ENCODE measurements around the gene TRPV2. TPM values are rescaled to one million over a fixed set of nuclear protein-coding genes. Genes with fewer than 3 reads are reported as not detected.

Gene TRPV2, protein sequence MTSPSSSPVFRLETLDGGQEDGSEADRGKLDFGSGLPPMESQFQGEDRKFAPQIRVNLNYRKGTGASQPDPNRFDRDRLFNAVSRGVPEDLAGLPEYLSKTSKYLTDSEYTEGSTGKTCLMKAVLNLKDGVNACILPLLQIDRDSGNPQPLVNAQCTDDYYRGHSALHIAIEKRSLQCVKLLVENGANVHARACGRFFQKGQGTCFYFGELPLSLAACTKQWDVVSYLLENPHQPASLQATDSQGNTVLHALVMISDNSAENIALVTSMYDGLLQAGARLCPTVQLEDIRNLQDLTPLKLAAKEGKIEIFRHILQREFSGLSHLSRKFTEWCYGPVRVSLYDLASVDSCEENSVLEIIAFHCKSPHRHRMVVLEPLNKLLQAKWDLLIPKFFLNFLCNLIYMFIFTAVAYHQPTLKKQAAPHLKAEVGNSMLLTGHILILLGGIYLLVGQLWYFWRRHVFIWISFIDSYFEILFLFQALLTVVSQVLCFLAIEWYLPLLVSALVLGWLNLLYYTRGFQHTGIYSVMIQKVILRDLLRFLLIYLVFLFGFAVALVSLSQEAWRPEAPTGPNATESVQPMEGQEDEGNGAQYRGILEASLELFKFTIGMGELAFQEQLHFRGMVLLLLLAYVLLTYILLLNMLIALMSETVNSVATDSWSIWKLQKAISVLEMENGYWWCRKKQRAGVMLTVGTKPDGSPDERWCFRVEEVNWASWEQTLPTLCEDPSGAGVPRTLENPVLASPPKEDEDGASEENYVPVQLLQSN
- total RNA-seq (10 to 100 TPM; 60.0 to 67.3 TPM), polyA plus RNA-seq (134 TPM)

GRCh38 chr17:16415031-16415924, at the start of gene TRPV2:
TRPV2 (plus strand) TSS chr17:16415571; CDS start chr17:16417669, 2,098 bp downstream.
- Histone ChIP-seq H3K36me3 (ENCODE audit: insufficient read depth, low read length) (peaks cover 19% of the 10 kb centered on the region), H3K27ac (ENCODE audit: low read depth, low read length) (peak within 1 kb of the TSS; percentile 95), H3K4me3 (ENCODE audit: low read length) (peak within 1 kb of the TSS; percentile 96), H3K9me3 (ENCODE audit: low read length) (no peaks in the 10 kb centered on the region), H3K4me1 (ENCODE audit: insufficient read depth, low read length) (peaks cover 50% of the 10 kb centered on the region), H3K27me3 (ENCODE audit: insufficient read depth, low read length, poor library complexity, severe bottlenecking) (no peaks in the 10 kb centered on the region)
- ChIA-PET POLR2A (interaction anchor here (0.5 to 3.3 kb wide), 6 partner anchors 13 to 59 kb away, joined by 3 to 24 read pairs (median 12); partner anchors contain the start of gene UBB), CTCF (interaction anchor here (0.8 to 5.5 kb wide), 25 partner anchors 8 to 165 kb away, joined by 3 to 52 read pairs (median 4); partner anchors contain the start of genes CENPV and UBB)
- Mint-ChIP-seq H3K27me3 (peaks cover 0 to 1% of the 10 kb centered on the region in 2 donors), H3K27ac (peak within 1 kb of the TSS; percentile 95 to 100 (median 99)), H3K36me3 (peaks cover 8 to 38% (median 11%) of the 10 kb centered on the region in 3 donors), H3K4me1 (peaks cover 44 to 54% (median 52%) of the 10 kb centered on the region in 3 donors), H3K4me3 (peak within 1 kb of the TSS; percentile 90 to 100 (median 99)), H3K9me3 (no peaks in the 10 kb centered on the region)
- peak; percentile 30 to 71 (median 50) for DNase-seq

DNA sequence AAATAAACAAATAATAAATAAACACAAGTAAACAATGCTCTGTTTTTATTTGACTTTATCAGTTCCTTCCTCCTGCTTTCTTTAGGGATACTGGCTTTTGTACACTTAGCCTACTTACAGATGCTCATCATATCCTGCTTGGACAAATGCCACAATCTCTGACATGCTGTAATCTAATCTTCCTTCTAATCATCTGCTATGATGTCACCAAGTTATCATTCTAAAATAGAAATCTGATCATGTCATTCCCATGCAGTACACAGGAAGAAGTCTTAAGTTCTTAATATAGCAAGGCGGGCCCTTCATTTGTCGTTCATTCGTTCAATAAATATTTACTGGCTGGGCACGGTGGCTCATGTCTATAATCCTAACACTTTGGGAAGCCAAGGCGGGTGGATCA, 43.6 kb upstream of the TRPV2 start:
- no peak overlapping the region for H3K4me3 Mint-ChIP-seq
- H3K36me3 ChIP-seq (ENCODE audit: insufficient read depth, low read length): no peaks in the 10 kb centered on the region
- H3K27ac Mint-ChIP-seq: no peak overlapping the region
- no peaks in the 10 kb centered on the region for H3K36me3 Mint-ChIP-seq
- ChIA-PET CTCF (interaction anchor here (1.1 kb wide), 1 partner anchor 44 kb away, joined by 3 read pairs; the partner anchor contains the start of gene TRPV2), POLR2A (no interaction called here)
- no peak for DNase-seq
- H3K27me3 ChIP-seq (ENCODE audit: insufficient read depth, low read length, poor library complexity, severe bottlenecking): no peaks in the 10 kb centered on the region
- no peaks in the 10 kb centered on the region for H3K4me1 Mint-ChIP-seq
- no peaks in the 10 kb centered on the region for H3K9me3 ChIP-seq (ENCODE audit: low read length)
- no peak overlapping the region for H3K4me3 ChIP-seq (ENCODE audit: low read length)
- peaks cover 0 to 2% of the 10 kb centered on the region in 2 donors for H3K27me3 Mint-ChIP-seq
- no peak overlapping the region for H3K27ac ChIP-seq (ENCODE audit: low read depth, low read length)
- no peaks in the 10 kb centered on the region for H3K9me3 Mint-ChIP-seq
- no peaks in the 10 kb centered on the region for H3K4me1 ChIP-seq (ENCODE audit: insufficient read depth, low read length)

DNA sequence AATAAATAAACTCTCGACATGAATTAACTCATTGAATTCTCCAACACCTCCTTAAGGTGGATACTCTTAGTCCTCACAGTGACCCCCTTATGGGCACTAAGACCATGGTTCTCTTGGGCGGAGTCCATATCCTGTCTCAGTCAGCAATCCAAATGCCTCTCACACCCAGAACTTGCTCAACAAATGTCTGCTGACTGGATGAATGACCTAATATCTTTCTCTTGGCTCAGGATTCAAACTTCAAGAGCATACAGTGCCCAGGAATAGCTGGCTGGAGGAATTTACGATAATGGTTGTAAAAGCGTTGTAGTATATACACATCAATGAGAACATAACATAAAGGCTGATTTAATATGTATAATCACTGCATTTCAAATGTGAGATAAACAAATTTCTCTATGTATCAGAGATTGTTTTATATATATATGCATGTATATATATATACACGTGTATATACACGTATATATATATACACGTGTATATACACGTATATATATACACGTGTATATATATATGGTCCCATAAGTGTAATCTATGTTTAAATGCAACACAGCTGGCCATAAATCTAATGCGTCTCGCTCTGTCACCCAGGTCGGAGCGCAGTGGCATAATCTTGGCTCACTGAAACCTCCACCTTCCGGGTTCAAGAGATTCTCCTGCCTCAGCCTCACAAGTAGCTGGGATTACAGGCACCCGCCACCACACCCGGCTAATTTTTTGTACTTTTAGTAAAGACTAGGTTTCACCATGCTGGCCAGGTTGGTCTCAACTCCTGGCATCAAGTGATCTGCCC, 41.0 kb upstream of the TRPV2 start:
- H3K4me1 Mint-ChIP-seq: no peaks in the 10 kb centered on the region
- no peak for DNase-seq
- no peaks in the 10 kb centered on the region for H3K9me3 ChIP-seq (ENCODE audit: low read length)
- ChIA-PET CTCF (interaction anchor here (0.9 to 5.1 kb wide), 3 partner anchors 10 to 32 kb away, joined by 3 to 22 read pairs (median 8); no protein-coding TSS in a partner anchor), POLR2A (no interaction called here)
- H3K4me1 ChIP-seq (ENCODE audit: insufficient read depth, low read length): no peaks in the 10 kb centered on the region
- H3K27ac ChIP-seq (ENCODE audit: low read depth, low read length): no peak overlapping the region
- no peak overlapping the region for H3K4me3 ChIP-seq (ENCODE audit: low read length)
- H3K27me3 Mint-ChIP-seq: peaks cover 0 to 2% of the 10 kb centered on the region in 2 donors
- no peaks in the 10 kb centered on the region for H3K36me3 ChIP-seq (ENCODE audit: insufficient read depth, low read length)
- H3K9me3 Mint-ChIP-seq: no peaks in the 10 kb centered on the region
- H3K27me3 ChIP-seq (ENCODE audit: insufficient read depth, low read length, poor library complexity, severe bottlenecking): no peaks in the 10 kb centered on the region
- no peak overlapping the region for H3K4me3 Mint-ChIP-seq
- H3K27ac Mint-ChIP-seq: no peak overlapping the region
- H3K36me3 Mint-ChIP-seq: no peaks in the 10 kb centered on the region

DNA sequence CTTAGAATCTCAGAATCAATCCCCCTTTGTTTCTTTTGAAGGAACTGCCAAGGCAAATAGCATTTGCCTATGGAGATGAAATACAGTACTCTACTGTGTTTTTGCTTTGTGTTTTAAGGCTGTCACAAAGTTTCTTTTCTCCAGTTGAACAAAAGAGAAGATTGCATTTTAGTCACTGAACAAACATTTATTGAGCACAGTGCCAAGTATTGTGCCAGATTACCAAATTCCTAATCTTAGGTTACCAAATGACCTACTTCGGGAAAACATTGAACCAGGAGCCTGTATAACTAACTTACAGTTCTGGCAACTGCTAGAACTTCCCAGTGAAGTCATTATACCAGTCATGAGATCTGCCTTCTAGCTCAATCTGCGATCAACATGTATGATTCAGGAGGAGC, 37.4 kb upstream of the TRPV2 start:
- H3K27me3 Mint-ChIP-seq: peaks cover 0 to 9% of the 10 kb centered on the region in 2 donors
- no peak overlapping the region for H3K4me3 ChIP-seq (ENCODE audit: low read length)
- ChIA-PET CTCF (interaction anchor here (1.8 to 5.1 kb wide), 2 partner anchors 14 to 50 kb away, joined by 4 to 22 read pairs; no protein-coding TSS in a partner anchor), POLR2A (no interaction called here)
- H3K27ac ChIP-seq (ENCODE audit: low read depth, low read length): no peak overlapping the region
- H3K36me3 Mint-ChIP-seq: peaks cover 3 to 23% (median 8%) of the 10 kb centered on the region in 3 donors
- DNase-seq: no peak
- H3K4me1 Mint-ChIP-seq: peaks cover 18 to 27% (median 26%) of the 10 kb centered on the region in 3 donors
- no peaks in the 10 kb centered on the region for H3K9me3 ChIP-seq (ENCODE audit: low read length)
- peaks cover 0 to 5% (median 0%) of the 10 kb centered on the region in 5 donors for H3K9me3 Mint-ChIP-seq
- peak overlapping the region in 1 of 8 donors; percentile 49 for H3K27ac Mint-ChIP-seq
- peaks cover 6% of the 10 kb centered on the region for H3K36me3 ChIP-seq (ENCODE audit: insufficient read depth, low read length)
- peak overlapping the region in 1 of 7 donors; percentile 60 for H3K4me3 Mint-ChIP-seq
- no peaks in the 10 kb centered on the region for H3K27me3 ChIP-seq (ENCODE audit: insufficient read depth, low read length, poor library complexity, severe bottlenecking)
- H3K4me1 ChIP-seq (ENCODE audit: insufficient read depth, low read length): peaks cover 13% of the 10 kb centered on the region

- Histone ChIP-seq H3K4me1 (ENCODE audit: insufficient read depth, low read length) (peaks cover 14% of the 10 kb centered on the region), H3K27ac (ENCODE audit: low read depth, low read length) (no peak overlapping the region), H3K9me3 (ENCODE audit: low read length) (no peaks in the 10 kb centered on the region), H3K4me3 (ENCODE audit: low read length) (no peak overlapping the region), H3K36me3 (ENCODE audit: insufficient read depth, low read length) (peaks cover 13% of the 10 kb centered on the region), H3K27me3 (ENCODE audit: insufficient read depth, low read length, poor library complexity, severe bottlenecking) (no peaks in the 10 kb centered on the region)
- H3K36me3 Mint-ChIP-seq: peaks cover 3 to 31% (median 12%) of the 10 kb centered on the region in 3 donors
- CTCF ChIA-PET: interaction anchor here (1.8 to 5.1 kb wide), 2 partner anchors 14 to 49 kb away, joined by 4 to 22 read pairs; no protein-coding TSS in a partner anchor
- peaks cover 23 to 35% (median 34%) of the 10 kb centered on the region in 3 donors for H3K4me1 Mint-ChIP-seq
- no peak for DNase-seq
- peak overlapping the region in 5 of 8 donors; percentile 19 to 72 (median 54) for H3K27ac Mint-ChIP-seq
- H3K9me3 Mint-ChIP-seq: peaks cover 0 to 5% (median 0%) of the 10 kb centered on the region in 5 donors
- H3K27me3 Mint-ChIP-seq: peaks cover 0 to 7% of the 10 kb centered on the region in 2 donors
- H3K4me3 Mint-ChIP-seq: peak overlapping the region; percentile 5 to 70 (median 23)
- POLR2A ChIA-PET: no interaction called here
These were observed 36.6 kb upstream of the TRPV2 start for GRCh38 chr17:16378636-16379282.

DNA sequence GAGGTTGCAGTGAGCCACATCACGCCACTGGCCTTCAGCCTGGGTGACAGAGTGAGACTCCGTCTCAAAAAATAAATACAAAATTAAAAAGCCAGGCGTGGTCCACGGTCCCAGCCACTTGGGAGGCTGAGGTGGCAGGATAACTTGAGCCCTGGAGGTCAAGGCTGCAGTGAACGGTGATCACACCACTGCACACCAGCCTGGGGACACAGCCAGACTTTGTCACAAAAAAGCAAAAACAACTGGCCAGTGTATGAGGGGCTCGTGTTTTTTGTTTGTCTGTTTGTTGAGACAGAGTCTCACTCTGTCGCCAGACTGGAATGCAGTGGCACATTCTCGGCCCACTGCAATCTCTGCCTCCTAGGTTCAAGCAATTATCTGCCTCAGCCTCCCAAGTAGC, 35.7 kb upstream of the TRPV2 start:
- no peak overlapping the region for H3K27ac ChIP-seq (ENCODE audit: low read depth, low read length)
- ChIA-PET POLR2A (interaction anchor here (2.2 kb wide), 1 partner anchor 59 kb away, joined by 23 read pairs; no protein-coding TSS in a partner anchor), CTCF (interaction anchor here (1.8 to 6.7 kb wide), 3 partner anchors 15 to 48 kb away, joined by 4 to 52 read pairs (median 22); partner anchors contain the start of gene TRPV2)
- no peaks in the 10 kb centered on the region for H3K9me3 ChIP-seq (ENCODE audit: low read length)
- peak overlapping the region in 1 of 8 donors; percentile 67 for H3K27ac Mint-ChIP-seq
- peaks cover 32 to 44% (median 43%) of the 10 kb centered on the region in 3 donors for H3K4me1 Mint-ChIP-seq
- H3K36me3 Mint-ChIP-seq: peaks cover 3 to 40% (median 12%) of the 10 kb centered on the region in 3 donors
- H3K36me3 ChIP-seq (ENCODE audit: insufficient read depth, low read length): peaks cover 13% of the 10 kb centered on the region
- no peaks in the 10 kb centered on the region for H3K27me3 ChIP-seq (ENCODE audit: insufficient read depth, low read length, poor library complexity, severe bottlenecking)
- H3K4me3 Mint-ChIP-seq: peak overlapping the region in 1 of 7 donors; percentile 40
- H3K4me3 ChIP-seq (ENCODE audit: low read length): no peak overlapping the region
- peaks cover 0 to 5% (median 0%) of the 10 kb centered on the region in 5 donors for H3K9me3 Mint-ChIP-seq
- peaks cover 0 to 7% of the 10 kb centered on the region in 2 donors for H3K27me3 Mint-ChIP-seq
- H3K4me1 ChIP-seq (ENCODE audit: insufficient read depth, low read length): peaks cover 14% of the 10 kb centered on the region
- no peak for DNase-seq

All from CD8-positive, alpha-beta memory T cell (primary cell).